CD4-positive, alpha-beta T cell treated with Interleukin-12 subunit alpha and Interleukin-12 subunit beta, for 1 hour (primary cell): ENCODE results near the gene ADAMTS8.

ENCODE experiments used
- DNase-seq: peaks from one replicate; pipeline ENCODE4 v3.0.0-alpha.2; 2020

ADAMTS8 gene, protein sequence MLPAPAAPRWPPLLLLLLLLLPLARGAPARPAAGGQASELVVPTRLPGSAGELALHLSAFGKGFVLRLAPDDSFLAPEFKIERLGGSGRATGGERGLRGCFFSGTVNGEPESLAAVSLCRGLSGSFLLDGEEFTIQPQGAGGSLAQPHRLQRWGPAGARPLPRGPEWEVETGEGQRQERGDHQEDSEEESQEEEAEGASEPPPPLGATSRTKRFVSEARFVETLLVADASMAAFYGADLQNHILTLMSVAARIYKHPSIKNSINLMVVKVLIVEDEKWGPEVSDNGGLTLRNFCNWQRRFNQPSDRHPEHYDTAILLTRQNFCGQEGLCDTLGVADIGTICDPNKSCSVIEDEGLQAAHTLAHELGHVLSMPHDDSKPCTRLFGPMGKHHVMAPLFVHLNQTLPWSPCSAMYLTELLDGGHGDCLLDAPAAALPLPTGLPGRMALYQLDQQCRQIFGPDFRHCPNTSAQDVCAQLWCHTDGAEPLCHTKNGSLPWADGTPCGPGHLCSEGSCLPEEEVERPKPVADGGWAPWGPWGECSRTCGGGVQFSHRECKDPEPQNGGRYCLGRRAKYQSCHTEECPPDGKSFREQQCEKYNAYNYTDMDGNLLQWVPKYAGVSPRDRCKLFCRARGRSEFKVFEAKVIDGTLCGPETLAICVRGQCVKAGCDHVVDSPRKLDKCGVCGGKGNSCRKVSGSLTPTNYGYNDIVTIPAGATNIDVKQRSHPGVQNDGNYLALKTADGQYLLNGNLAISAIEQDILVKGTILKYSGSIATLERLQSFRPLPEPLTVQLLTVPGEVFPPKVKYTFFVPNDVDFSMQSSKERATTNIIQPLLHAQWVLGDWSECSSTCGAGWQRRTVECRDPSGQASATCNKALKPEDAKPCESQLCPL

GRCh38 chr11:130428316-130429119, at the start of gene ADAMTS8:
Gene ADAMTS8 (minus strand): TSS chr11:130428609. CDS start chr11:130428286, 323 bp downstream.
- DNase-seq: no peak

DNA sequence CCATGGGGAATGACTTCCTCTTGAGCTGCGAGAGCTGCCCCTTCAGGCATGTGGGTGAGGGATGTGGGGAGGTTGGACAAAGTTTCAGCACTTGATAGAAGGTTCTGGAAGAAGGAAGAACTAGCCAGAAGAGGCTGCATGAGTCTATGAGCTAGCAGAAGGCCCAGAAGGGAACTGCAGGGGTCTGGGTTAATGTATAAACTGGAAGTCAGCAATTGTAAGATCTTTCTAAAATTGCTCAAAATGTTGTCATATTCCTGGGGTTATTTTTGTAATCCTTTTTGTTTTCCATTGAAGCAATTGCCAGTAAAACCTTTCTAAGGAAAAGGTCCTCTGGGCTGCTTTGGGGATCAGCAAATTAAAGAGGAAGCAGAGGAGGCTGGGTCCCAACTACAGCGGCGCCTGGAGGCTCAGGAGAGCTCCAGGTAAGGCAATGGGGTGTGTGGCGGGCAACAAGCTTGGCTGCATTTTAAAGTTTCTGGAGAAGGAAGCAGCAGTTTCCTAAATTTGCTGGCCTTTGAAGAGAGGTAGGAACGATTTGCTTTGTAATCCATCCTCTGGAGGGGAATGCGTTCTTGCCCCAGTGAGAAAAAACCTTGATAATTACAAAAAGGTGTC, 49.3 kb upstream of the ADAMTS8 start:
- DNase-seq: no peak

DNA sequence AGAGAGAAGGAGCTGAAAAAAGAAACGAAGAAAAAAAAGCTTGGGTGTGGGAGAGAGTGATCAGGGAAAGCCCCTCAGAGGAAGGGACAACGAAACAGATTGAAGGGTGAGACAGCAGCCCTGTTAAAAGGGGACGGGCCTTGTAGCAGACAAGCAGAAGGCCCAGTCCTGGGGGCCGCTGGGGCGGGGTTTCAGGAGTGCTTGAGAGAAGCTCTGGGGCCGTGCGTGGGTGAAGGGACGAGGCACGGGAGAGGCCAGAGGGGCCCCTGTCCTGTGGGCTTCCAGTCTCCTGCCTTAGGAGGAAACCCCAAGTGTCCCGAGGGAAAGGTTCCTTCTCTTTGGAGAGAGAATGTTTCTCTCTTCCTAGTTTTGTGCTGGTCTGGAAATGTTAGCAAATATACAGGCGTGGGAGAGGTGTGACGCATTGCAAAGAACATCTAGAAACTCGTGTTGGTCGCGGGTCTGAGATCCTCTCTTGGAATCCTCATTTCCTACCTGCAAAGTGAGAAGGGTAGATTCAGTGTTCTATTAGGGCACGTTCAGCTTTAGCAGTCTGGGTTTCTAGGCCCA, 48.6 kb upstream of the ADAMTS8 start:
- DNase-seq: no peak

GRCh38 chr11:130476200-130476921, 48.0 kb upstream of the ADAMTS8 start:
- no peak for DNase-seq

- DNase-seq: no peak
Observed at GRCh38 chr11:130475426-130476053, 47.1 kb upstream of the ADAMTS8 start.

DNA sequence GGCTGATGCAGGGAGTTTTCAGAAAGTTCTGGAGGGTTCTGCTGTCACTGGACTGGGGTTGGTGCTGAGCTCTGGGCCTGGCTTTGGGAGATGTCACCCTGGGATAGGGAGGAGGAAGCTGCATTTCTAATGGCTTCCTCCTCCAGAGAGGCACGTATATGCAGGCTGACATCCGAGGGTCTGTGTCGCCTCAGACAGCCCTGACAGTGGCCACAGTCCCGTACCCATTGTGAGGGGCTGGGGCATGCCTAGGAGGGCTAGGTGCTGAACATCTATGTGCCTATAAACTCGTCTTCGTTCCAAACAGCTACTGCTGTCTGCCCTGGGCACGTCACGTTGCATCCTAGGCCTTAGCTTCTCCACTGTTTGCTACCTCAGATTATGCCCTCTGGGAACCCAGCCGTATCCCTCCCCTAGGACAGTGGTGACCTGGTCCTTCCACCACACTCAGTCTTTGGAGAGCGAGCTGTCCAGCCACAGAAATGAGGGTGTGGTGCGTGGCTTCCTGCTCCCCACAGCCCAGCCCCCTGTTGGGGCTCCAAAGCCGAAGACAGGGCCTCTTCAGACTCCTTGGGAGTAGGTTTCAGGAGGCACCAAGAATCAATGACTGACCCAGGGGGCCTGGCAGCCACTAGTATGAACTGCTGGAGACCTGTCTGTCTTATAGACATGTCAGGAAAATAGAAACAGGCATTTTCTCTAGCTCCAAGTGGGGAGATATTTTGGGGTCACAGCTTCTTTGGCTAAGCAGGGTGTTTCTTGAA, 46.4 kb upstream of the ADAMTS8 start:
- DNase-seq: no peak

GRCh38 chr11:130473795-130474377, 45.5 kb upstream of the ADAMTS8 start:
- no peak for DNase-seq

- DNase-seq: no peak
Observed at GRCh38 chr11:130473056-130473794, 44.8 kb upstream of the ADAMTS8 start.

- no peak for DNase-seq
Observed at GRCh38 chr11:130472434-130472961, 44.1 kb upstream of the ADAMTS8 start.

- DNase-seq: no peak
Observed at GRCh38 chr11:130471731-130472433, 43.5 kb upstream of the ADAMTS8 start.

DNA sequence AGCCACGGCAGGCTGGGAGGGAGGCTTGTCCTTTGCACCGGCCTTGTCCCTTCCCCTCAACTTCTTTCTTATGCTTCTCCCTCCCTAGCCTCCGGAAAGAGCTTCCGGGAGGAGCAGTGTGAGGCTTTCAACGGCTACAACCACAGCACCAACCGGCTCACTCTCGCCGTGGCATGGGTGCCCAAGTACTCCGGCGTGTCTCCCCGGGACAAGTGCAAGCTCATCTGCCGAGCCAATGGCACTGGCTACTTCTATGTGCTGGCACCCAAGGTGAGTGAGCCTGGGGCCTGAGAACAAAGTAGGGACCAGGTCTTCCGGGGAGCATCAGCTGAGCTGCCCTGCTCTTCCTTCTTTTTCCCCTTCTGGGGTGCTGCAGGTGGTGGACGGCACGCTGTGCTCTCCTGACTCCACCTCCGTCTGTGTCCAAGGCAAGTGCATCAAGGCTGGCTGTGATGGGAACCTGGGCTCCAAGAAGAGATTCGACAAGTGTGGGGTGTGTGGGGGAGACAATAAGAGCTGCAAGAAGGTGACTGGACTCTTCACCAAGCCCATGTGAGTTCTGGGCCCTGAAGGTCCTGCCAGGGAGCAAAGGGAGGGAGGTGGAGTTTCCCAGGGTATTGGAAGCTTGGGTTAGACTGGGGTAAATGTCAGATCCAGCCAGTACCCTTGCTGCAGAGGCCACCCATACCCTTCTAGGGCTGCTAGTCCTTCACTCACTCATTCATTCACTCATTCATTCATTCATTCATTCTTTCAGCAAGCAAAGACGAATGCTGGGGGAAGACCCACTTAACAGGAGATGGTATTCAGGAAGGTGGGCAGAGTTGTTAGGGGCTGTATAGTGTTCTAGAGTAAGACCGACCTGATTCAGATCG, 42.7 kb upstream of the ADAMTS8 start:
- DNase-seq: no peak

DNA sequence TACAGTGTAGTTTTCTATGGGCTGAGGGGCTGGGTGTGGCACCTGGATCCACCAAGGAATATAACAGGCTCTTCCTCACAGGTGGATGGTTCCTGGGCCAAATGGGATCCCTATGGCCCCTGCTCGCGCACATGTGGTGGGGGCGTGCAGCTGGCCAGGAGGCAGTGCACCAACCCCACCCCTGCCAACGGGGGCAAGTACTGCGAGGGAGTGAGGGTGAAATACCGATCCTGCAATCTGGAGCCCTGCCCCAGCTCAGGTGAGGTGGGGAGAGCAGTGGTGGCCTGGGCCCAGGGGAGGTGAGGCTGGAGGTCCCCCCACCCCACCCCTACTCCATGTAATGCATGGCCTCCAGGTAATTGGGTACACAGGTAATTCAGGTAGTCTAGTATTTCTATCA, 40.8 kb upstream of the ADAMTS8 start:
- no peak for DNase-seq

- no peak for DNase-seq
Observed at GRCh38 chr11:130467116-130467900, 38.9 kb upstream of the ADAMTS8 start.

DNA sequence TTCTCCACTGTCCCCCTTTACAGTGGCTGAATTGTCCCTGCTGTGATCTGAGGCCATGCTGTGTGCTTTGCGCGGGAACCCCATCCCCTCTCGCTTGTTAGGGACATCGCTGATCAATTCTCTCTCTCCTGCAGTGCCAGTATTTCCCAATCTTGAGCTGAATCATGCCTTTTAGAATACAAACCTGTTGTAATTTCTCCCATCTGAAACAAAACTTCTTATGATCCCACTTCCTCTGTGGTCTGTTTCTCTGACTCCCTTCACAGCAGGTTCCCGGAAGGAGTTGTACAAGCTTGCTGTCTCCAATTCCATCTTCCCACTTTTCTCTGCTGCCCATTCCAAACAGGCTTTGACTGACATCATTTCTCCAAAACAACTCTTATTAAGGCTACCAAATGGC, 36.9 kb upstream of the ADAMTS8 start:
- DNase-seq: no peak

DNA sequence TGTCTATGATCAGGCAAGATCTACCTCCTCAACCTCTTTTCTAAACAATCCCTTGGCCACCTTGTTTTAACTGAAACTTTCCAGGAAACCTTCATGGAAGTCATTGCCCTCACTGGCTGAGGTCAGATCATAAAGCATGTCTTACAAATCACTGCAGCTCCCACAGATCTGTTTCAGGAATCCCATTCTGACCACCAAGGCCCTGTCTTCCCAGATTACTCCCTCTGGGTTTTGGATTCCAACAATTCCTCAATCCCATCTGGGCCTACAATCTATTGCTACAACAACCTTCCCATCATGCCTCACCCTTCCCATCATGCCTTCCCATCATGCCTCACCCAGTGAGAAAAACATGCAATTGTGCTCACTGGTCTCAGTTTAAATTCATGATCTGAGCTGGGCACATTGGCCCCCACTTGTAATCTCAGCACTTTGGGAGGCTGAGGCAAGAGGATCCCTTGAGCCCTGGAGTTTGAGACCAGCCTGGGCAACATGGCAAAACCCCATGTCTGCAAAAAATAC, 35.9 kb upstream of the ADAMTS8 start:
- no peak for DNase-seq

DNA sequence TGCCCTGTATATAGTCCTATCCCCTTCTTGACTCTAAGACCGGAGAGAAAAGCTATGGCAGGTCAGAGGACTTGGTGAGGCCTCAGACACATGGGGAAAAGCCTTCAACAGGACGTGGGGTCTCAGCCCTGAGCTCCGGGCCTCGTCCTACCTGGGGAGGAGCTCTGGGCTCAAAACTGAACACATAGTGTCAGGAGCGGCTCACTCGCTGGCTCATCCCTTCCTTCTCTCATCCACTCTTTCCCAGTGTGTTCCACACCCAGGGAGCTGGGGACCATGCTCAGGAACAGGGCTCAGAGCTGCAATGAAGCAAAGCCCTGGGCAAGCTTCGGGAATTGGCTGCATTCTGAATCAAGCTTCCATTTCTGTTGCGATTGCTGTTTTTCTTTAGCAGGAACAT, 34.5 kb upstream of the ADAMTS8 start:
- no peak for DNase-seq
